Fibroblast of lung (primary cell): Measurements from ENCODE around the gene HGFAC. TPM values are rescaled to one million over a fixed set of nuclear protein-coding genes. Genes with fewer than 3 reads are reported as not detected.

Experiments
- DNase-seq, 2 donors: peaks; one replicate each; pipeline versions ENCODE4 v3.0.0 to v3.0.0-alpha.2; 2010; ENCODE audit warnings: low read depth in 2 of 2
- H2AFZ ChIP-seq: 2 replicates; pipeline ENCODE4 v1.5.1; 2012; ENCODE audit warnings: low read length, control low read depth, inconsistent platforms
- H3K27ac ChIP-seq: 2 replicates; pipeline ENCODE4 v1.5.1; 2011; ENCODE audit warnings: low read length, control low read depth; ENCODE audit not compliant: insufficient read depth
- H3K27me3 ChIP-seq: 2 replicates; pipeline ENCODE4 v1.5.1; 2011; ENCODE audit warnings: mild to moderate bottlenecking, low read length; ENCODE audit not compliant: control insufficient read depth, insufficient read depth
- H3K36me3 ChIP-seq: 2 replicates; pipeline ENCODE4 v1.5.1; 2011; ENCODE audit warnings: low read length; ENCODE audit not compliant: control insufficient read depth, insufficient read depth
- H3K4me1 ChIP-seq: 2 replicates; pipeline ENCODE4 v1.5.1; 2011; ENCODE audit warnings: low read length; ENCODE audit not compliant: control insufficient read depth, insufficient read depth; ENCODE audit errors: extremely low read depth
- H3K4me2 ChIP-seq: 2 replicates; pipeline ENCODE4 v1.5.1; 2011; ENCODE audit warnings: low read length, control low read depth; ENCODE audit not compliant: insufficient read depth; ENCODE audit errors: extremely low read depth
- H3K4me3 ChIP-seq, 4 experiments: fragments of 200-600 bp in 1 of 4; sonication (generic) in 1 of 4; replicated peaks in 1 of 4; 2 replicates each; pipeline ENCODE4 v1.5.1; 2011 to 2016; ENCODE audit warnings: low read length in 4 of 4, low read depth in 3 of 4, mild to moderate bottlenecking in 3 of 4, control low read depth in 2 of 4, inconsistent platforms in 1 of 4, mixed read lengths in 1 of 4; ENCODE audit not compliant: insufficient read depth in 1 of 4; ENCODE audit errors: control extremely low read depth in 1 of 4
- H3K79me2 ChIP-seq: 2 replicates; pipeline ENCODE4 v1.5.1; 2012; ENCODE audit warnings: mild to moderate bottlenecking, low read length, inconsistent platforms; ENCODE audit not compliant: control insufficient read depth, insufficient read depth
- H3K9ac ChIP-seq: 2 replicates; pipeline ENCODE4 v1.5.1; 2011; ENCODE audit warnings: mild to moderate bottlenecking, low read length, control low read depth; ENCODE audit not compliant: insufficient read depth
- H3K9me3 ChIP-seq: 2 replicates; pipeline ENCODE4 v1.5.1; 2012; ENCODE audit warnings: low read depth, low read length; ENCODE audit not compliant: control insufficient read depth, insufficient read depth
- H4K20me1 ChIP-seq: 2 replicates; pipeline ENCODE4 v1.5.1; 2011; ENCODE audit warnings: low read length; ENCODE audit not compliant: control insufficient read depth, insufficient read depth; ENCODE audit errors: extremely low read depth
- CTCF ChIP-seq, 2 donors: IDR thresholded peaks in 1 of 2; conservative IDR thresholded peaks in 1 of 2; 1 replicate in 1 of 2; 2 replicates in 1 of 2; pipeline ENCODE4 v1.5.1; 2011 to 2012; ENCODE audit warnings: low read length in 2 of 2, control low read depth in 1 of 2, inconsistent platforms in 1 of 2, low read depth in 1 of 2, mild to moderate bottlenecking in 1 of 2
- EZH2 ChIP-seq: IDR thresholded peaks from 2 replicates; pipeline ENCODE4 v1.5.1; 2012; ENCODE audit warnings: low read length, control low read depth, mild to moderate bottlenecking; ENCODE audit errors: missing control alignments
- polyA plus RNA-seq, 2 donors: library from polyadenylated mRNA; depleted of rRNA in 1 of 2; stranded (reverse) in 1 of 2; unstranded in 1 of 2; fragments of >200 nt; gene quantifications; 2 replicates each; pipeline ENCODE4 v1.2.1, GENCODE V29; 2011 to 2012; ENCODE audit warnings: missing spikeins in 1 of 2
- total RNA-seq: library from RNA; depleted of rRNA; stranded (reverse); fragments of >200 nt; gene quantifications from 2 replicates; pipeline ENCODE4 v1.2.1, GENCODE V29; 2014

HGFAC gene
- total and polyA plus RNA-seq, 2 donors (not counting 1 experiment from before 2014, with no cell fraction given) = 0.33 TPM; not detected in 1

GRCh38 chr4:3479358-3480101, 37.8 kb downstream of the HGFAC start:
- H3K9me3 ChIP-seq = no peaks in the 10 kb centered on the region
- H4K20me1 ChIP-seq = no peaks in the 10 kb centered on the region
- no peaks in the 10 kb centered on the region for H3K4me1 ChIP-seq
- H3K27me3 ChIP-seq = peaks cover 5% of the 10 kb centered on the region
- no peak overlapping the region for H3K4me2 ChIP-seq
- no peaks in the 10 kb centered on the region for H3K79me2 ChIP-seq
- no peak overlapping the region for H3K9ac ChIP-seq
- H2AFZ ChIP-seq = no peak overlapping the region
- no peak for DNase-seq
- H3K27ac ChIP-seq = no peak overlapping the region
- H3K36me3 ChIP-seq = no peaks in the 10 kb centered on the region
- TF ChIP-seq EZH2 (no peak), CTCF (conservative IDR thresholded peaks at IDR 0.05 in 1 of 2, IDR thresholded peaks at IDR 0.05 in 1 of 2; ENCODE audit: low read depth in 1 of 2, low read length in 2 of 2) (no peak)
- H3K4me3 ChIP-seq = no peak overlapping the region

- H2AFZ ChIP-seq = no peak overlapping the region
- no peaks in the 10 kb centered on the region for H3K4me1 ChIP-seq
- no peak overlapping the region for H3K4me2 ChIP-seq
- DNase-seq = peak; percentile 44 to 76
- TF ChIP-seq CTCF (conservative IDR thresholded peaks at IDR 0.05 in 1 of 2, IDR thresholded peaks at IDR 0.05 in 1 of 2; ENCODE audit: low read depth in 1 of 2, low read length in 2 of 2) (peak; percentile 97 to 99), EZH2 (no peak)
- no peak overlapping the region for H3K9ac ChIP-seq
- no peaks in the 10 kb centered on the region for H4K20me1 ChIP-seq
- no peaks in the 10 kb centered on the region for H3K36me3 ChIP-seq
- H3K27ac ChIP-seq = no peak overlapping the region
- H3K4me3 ChIP-seq = no peak overlapping the region
- no peaks in the 10 kb centered on the region for H3K79me2 ChIP-seq
- peaks cover 16% of the 10 kb centered on the region for H3K27me3 ChIP-seq
- H3K9me3 ChIP-seq = no peaks in the 10 kb centered on the region
Measured at GRCh38 chr4:3480528-3481112, 38.9 kb downstream of the HGFAC start.

- Histone ChIP-seq H2AFZ (no peak overlapping the region), H3K4me2 (no peak overlapping the region), H3K4me3 (no peak overlapping the region), H3K9ac (no peak overlapping the region), H3K79me2 (no peaks in the 10 kb centered on the region), H3K36me3 (no peaks in the 10 kb centered on the region), H3K9me3 (no peaks in the 10 kb centered on the region), H4K20me1 (no peaks in the 10 kb centered on the region), H3K27ac (no peak overlapping the region), H3K4me1 (no peaks in the 10 kb centered on the region), H3K27me3 (peaks cover 16% of the 10 kb centered on the region)
- TF ChIP-seq EZH2 = no peak
- TF ChIP-seq CTCF (conservative IDR thresholded peaks at IDR 0.05 in 1 of 2, IDR thresholded peaks at IDR 0.05 in 1 of 2; ENCODE audit: low read depth in 1 of 2, low read length in 2 of 2) = no peak
- no peak for DNase-seq
Measured at GRCh38 chr4:3481113-3481531, 39.4 kb downstream of the HGFAC start.
